NT2/D1 (cell line): ENCODE data around the gene TMCC1.

Source experiments
- DNase-seq: peaks from one replicate; pipeline ENCODE4 v3.0.0-alpha.2; 2011; ENCODE audit warnings: low read depth, low spot score
- H3K27me3 ChIP-seq: 2 replicates; pipeline ENCODE4 v1.6.0; 2011; ENCODE audit warnings: mild to moderate bottlenecking; ENCODE audit not compliant: insufficient read length, insufficient read depth
- H3K36me3 ChIP-seq: 2 replicates; pipeline ENCODE4 v1.6.1; 2011; ENCODE audit warnings: mild to moderate bottlenecking, low read length, mixed read lengths; ENCODE audit not compliant: insufficient read depth, insufficient read length
- H3K4me1 ChIP-seq: 2 replicates; pipeline ENCODE4 v1.5.1; 2011; ENCODE audit not compliant: insufficient read depth, insufficient read length
- H3K4me3 ChIP-seq: 2 replicates; pipeline ENCODE4 v1.5.1; 2011; ENCODE audit warnings: low read depth; ENCODE audit not compliant: insufficient read length
- H3K9ac ChIP-seq: 2 replicates; pipeline ENCODE4 v1.6.0; 2011; ENCODE audit warnings: low read depth; ENCODE audit not compliant: insufficient read length
- H3K9me3 ChIP-seq: 2 replicates; pipeline ENCODE4 v1.5.1; 2011; ENCODE audit warnings: mild to moderate bottlenecking, low read length; ENCODE audit not compliant: insufficient read depth
- SUZ12 ChIP-seq: IDR thresholded peaks from 2 replicates; pipeline ENCODE4 v1.6.1; 2011; ENCODE audit not compliant: insufficient read length, insufficient read depth; ENCODE audit errors: extremely low read depth
- YY1 ChIP-seq: IDR thresholded peaks from 2 replicates; pipeline ENCODE4 v1.6.1; 2011; ENCODE audit not compliant: insufficient read length, insufficient read depth
- ZNF274 ChIP-seq: IDR thresholded peaks from 2 replicates; pipeline ENCODE4 v1.6.1; 2011; ENCODE audit warnings: mild to moderate bottlenecking, low read depth, low read length

The TMCC1 gene

DNA sequence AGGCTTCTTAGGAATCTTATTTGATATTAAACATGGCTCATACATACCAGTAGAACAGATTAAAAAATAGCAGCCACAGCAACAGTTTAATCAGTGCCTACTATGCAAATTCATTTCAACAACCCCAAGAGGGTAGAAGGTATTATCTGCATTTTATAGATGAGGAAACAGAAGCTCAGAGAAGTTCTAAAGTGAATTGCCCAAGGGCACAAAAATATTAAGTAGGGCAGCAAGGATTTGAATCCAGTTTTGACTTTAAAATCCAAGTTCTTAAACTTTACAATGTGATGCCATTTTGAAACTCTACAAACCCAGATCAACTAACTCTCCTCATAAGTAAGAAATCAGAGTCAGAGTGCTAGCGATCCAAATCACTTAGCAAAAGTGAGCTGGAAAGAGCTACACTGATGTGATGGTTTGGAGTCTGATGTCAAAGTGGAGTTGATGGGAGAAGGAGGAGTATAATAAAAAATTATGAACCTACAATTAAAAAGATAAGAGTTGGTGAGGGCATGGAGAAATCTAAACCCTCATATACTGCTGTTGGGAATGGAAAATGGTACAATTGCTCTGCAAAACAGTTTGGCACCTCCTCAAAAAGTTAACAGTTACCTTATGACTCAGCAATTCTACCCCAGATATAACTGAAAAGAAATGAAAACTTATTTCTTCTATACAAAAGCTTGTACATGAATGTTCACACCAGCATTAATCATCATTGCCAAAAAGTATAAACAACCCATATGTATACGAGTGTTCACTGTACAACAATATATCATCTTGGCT is 236.1 kb downstream of the TMCC1 start:
- no peak for DNase-seq
- Histone ChIP-seq H3K4me3 (no peak overlapping the region), H3K9ac (no peak overlapping the region), H3K4me1 (peaks cover 2% of the 10 kb centered on the region), H3K36me3 (peaks cover 9% of the 10 kb centered on the region), H3K9me3 (no peaks in the 10 kb centered on the region), H3K27me3 (no peaks in the 10 kb centered on the region)
- TF ChIP-seq SUZ12 (no peak), YY1 (no peak), ZNF274 (no peak)

DNA sequence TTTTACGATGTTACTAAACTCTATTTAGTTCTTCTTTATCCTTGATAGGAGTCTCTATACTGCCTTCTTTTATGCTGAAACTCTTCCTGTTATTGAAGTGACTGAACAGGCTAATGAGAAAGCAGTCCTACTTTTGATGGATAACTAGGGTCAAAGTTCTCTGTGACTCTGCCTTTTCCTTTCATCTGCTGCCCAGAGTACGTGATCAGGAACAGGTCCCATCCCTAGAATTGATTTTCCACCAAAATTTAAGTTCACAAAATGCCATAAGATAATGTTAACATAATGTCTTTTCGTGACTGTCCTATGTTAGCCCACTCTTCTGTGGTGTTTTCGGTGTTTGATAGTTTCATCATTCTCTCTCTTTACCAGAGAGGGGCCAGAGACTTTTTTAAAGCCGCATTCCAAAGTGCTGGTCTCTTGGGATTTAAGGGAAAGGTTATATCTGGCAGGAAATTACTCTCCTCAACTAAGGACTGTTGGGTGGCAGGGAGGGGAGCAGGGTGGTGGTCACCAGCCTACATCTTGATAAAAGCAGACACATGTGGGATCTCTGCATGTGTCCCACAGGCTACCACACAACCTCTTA is 236.8 kb downstream of the TMCC1 start:
- DNase-seq, result no peak
- Histone ChIP-seq H3K27me3 (no peaks in the 10 kb centered on the region), H3K4me3 (no peak overlapping the region), H3K36me3 (peaks cover 9% of the 10 kb centered on the region), H3K4me1 (no peaks in the 10 kb centered on the region), H3K9me3 (no peaks in the 10 kb centered on the region), H3K9ac (no peak overlapping the region)
- no peak for TF ChIP-seq YY1
- TF ChIP-seq ZNF274, result no peak
- no peak for TF ChIP-seq SUZ12

DNA sequence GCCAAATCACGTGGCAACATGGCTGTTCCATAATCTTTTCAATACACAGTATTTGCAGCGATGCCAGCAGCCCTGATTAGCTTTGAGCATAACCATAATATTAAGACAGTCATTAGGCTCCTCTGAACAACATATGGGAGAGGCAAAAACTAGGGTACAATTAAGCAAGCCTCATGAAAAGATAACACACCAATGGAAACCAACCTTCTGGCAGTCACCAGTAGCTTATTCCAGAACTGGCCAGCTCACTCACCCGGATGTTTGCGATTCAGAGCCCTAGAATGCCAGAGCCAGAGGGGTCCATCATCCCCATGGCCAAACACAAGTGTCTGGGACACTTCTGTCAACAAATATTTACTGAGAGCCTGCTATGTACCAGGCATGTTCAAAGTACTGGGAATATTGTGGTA is 238.2 kb downstream of the TMCC1 start:
- Histone ChIP-seq H3K27me3 (no peaks in the 10 kb centered on the region), H3K9me3 (no peaks in the 10 kb centered on the region), H3K9ac (no peak overlapping the region), H3K4me1 (peaks cover 5% of the 10 kb centered on the region), H3K36me3 (peaks cover 12% of the 10 kb centered on the region), H3K4me3 (no peak overlapping the region)
- TF ChIP-seq ZNF274 (no peak), SUZ12 (no peak)
- DNase-seq, result no peak

DNA sequence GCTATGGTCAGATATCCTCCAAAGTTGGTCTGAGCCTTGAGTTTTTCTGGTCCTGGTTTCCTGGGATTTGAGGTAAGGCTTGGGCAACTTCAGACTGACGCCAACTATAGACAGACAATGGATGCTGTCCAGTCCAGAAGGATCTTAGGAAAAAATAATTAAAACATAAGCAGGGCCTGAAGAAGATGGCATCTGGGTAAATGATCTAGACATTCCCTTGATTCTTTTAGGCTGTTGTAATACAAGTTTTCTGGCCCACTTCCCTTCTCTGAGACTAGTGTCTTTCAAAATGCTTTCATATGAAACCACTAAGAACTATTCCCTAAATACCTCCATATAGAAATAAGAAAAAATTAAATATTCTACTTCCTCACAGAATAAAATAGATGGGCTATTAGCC is 239.4 kb downstream of the TMCC1 start:
- no peaks in the 10 kb centered on the region for H3K9me3 ChIP-seq
- H3K4me1 ChIP-seq, result peaks cover 5% of the 10 kb centered on the region
- H3K36me3 ChIP-seq, result peaks cover 12% of the 10 kb centered on the region
- H3K9ac ChIP-seq, result no peak overlapping the region
- no peak overlapping the region for H3K4me3 ChIP-seq
- H3K27me3 ChIP-seq, result no peaks in the 10 kb centered on the region
- no peak for DNase-seq
- TF ChIP-seq YY1 (no peak), SUZ12 (no peak)

DNA sequence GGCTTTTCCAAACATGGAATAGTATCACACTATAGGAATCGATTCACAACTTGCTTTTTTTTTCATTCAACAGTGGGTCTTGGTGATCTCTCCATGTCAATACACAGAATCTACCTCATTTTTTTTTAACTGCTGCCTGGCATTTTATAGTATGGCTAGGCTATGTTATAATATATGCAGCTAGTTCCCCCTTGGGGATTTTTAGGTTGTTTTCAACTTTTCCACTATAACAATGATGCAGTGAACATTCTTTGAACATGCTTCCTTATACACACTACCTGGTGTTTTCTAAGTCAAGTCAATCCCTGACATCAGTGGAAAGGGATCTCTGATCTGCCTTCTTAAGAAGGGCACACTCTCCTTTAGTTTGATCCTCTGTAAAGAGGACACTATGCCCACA is 240.5 kb downstream of the TMCC1 start:
- H3K4me3 ChIP-seq, result no peak overlapping the region
- H3K9me3 ChIP-seq, result no peaks in the 10 kb centered on the region
- peaks cover 12% of the 10 kb centered on the region for H3K36me3 ChIP-seq
- H3K27me3 ChIP-seq, result no peaks in the 10 kb centered on the region
- no peak for DNase-seq
- H3K4me1 ChIP-seq, result peaks cover 5% of the 10 kb centered on the region
- H3K9ac ChIP-seq, result no peak overlapping the region
- TF ChIP-seq SUZ12 (no peak), ZNF274 (no peak), YY1 (no peak)

DNA sequence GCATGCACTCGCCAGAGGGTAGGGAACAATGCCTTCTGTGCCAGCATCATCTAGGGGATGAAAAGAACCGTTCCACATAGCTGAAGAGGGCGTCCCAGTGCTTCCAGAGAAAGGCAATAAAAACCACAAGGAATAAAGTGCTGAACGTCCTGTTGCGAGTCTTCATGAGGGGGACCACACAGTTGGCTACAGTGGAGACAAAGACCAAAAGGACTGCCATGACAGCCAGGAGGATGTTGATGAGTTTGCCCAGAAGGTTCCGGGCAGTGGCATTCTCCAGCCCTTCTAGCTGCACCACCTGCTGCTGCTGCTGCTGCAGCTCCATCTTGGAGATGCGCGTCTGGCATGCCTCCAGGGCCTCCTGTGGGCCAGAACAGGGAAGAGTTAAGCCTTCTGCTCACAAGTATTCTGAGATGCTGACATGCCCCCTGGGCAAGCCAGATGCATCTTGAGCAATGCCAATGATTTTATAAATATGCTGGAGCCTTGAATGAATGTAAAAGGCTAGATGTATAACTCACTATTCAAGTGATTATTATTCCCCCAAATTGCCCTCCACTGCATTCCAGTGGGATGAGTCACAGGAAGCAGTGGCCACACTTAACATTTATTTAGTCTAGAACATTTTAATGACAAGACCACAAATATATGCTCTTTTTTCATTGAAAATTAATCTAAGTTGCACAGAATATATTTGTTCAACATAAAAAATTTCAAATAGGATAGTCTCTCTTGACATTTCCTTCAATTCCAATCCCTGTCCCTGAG is 241.9 kb downstream of the TMCC1 start:
- Histone ChIP-seq H3K27me3 (no peaks in the 10 kb centered on the region), H3K9me3 (no peaks in the 10 kb centered on the region), H3K9ac (no peak overlapping the region), H3K36me3 (peaks cover 12% of the 10 kb centered on the region), H3K4me1 (peaks cover 5% of the 10 kb centered on the region), H3K4me3 (no peak overlapping the region)
- no peak for DNase-seq
- TF ChIP-seq ZNF274, result no peak
- TF ChIP-seq YY1, result no peak
- no peak for TF ChIP-seq SUZ12

DNA sequence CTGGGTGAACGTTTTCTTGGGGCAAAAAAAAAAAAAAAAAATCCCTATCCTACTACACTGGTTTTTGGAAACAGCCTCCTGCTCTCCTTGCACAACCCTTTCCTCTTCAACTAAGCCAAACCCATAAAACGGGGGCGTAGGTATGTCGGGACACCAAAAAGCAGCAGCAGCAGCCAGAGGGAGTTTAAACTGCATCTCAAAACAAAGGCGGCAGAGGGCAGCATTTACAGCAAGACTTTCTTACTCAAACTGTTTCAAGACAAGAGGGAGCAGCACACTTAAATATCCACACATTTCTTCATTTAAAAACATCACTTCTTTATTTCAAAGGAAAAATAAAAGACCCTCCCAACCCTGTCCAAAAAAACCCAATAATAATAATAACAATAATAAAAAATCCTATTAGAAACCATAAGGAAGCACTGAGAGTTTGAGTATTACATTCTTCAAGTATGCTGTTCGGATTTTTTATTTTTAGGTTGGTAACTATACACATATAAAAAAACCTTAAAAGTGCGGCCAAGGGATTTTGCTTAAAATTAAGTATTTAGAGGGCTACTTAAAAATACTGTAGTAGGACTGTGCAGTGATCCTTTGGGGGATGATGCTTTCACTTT is 243.1 kb downstream of the TMCC1 start:
- Histone ChIP-seq H3K4me1 (peaks cover 5% of the 10 kb centered on the region), H3K27me3 (no peaks in the 10 kb centered on the region), H3K9me3 (no peaks in the 10 kb centered on the region), H3K4me3 (no peak overlapping the region), H3K36me3 (peaks cover 12% of the 10 kb centered on the region), H3K9ac (no peak overlapping the region)
- no peak for DNase-seq
- TF ChIP-seq ZNF274 (no peak), YY1 (no peak), SUZ12 (no peak)
